ENCODE measurements around the gene FEZF2.

DNA sequence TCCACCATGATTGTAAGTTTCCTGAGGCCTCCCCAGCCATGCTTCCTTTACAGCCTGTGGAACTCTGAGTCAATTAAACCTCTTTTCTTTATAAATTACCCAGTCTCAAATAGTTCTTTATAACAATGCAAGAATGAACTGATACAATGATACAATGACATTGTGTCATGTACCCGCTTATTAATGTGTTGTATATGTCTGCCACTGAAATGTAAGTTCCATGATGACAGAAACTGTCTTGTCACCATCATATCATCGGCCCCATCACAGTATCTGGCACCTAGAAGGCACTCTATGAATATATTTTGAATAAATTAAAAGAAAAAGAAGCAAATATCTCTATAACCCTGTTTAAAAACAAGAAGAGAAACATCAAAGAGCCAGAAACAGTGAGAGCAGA, 29.6 kb downstream of the FEZF2 start:
- no peak for TF ChIP-seq EZH2 (IDR thresholded peaks at IDR 0.05; ENCODE audit: low read length, unreplicated experiment)
- TF ChIP-seq, protein P1, sequence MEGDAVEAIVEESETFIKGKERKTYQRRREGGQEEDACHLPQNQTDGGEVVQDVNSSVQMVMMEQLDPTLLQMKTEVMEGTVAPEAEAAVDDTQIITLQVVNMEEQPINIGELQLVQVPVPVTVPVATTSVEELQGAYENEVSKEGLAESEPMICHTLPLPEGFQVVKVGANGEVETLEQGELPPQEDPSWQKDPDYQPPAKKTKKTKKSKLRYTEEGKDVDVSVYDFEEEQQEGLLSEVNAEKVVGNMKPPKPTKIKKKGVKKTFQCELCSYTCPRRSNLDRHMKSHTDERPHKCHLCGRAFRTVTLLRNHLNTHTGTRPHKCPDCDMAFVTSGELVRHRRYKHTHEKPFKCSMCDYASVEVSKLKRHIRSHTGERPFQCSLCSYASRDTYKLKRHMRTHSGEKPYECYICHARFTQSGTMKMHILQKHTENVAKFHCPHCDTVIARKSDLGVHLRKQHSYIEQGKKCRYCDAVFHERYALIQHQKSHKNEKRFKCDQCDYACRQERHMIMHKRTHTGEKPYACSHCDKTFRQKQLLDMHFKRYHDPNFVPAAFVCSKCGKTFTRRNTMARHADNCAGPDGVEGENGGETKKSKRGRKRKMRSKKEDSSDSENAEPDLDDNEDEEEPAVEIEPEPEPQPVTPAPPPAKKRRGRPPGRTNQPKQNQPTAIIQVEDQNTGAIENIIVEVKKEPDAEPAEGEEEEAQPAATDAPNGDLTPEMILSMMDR (conservative IDR thresholded peaks at IDR 0.05; ENCODE audit: low read depth, low read length) = no peak
- no peak for TF ChIP-seq EZH2phosphoT487 (IDR thresholded peaks at IDR 0.05; ENCODE audit: borderline replicate concordance, low read length)
